Astrocyte (in vitro differentiated cells and primary cell): Measurements from ENCODE around the gene SRD5A1.

ENCODE experiments used
- EZH2 ChIP-seq: IDR thresholded peaks from 2 replicates; pipeline ENCODE4 v1.6.1; 2012; ENCODE audit warnings: mild to moderate bottlenecking, low read length, inconsistent platforms; ENCODE audit not compliant: insufficient read depth
- TF ChIP-seq, protein P1 (sequence below): IDR thresholded peaks from 2 replicates; pipeline ENCODE4 v1.5.1; 2011; ENCODE audit warnings: low read depth, mild to moderate bottlenecking, inconsistent platforms, low read length, moderate library complexity; ENCODE audit not compliant: insufficient read depth

DNA sequence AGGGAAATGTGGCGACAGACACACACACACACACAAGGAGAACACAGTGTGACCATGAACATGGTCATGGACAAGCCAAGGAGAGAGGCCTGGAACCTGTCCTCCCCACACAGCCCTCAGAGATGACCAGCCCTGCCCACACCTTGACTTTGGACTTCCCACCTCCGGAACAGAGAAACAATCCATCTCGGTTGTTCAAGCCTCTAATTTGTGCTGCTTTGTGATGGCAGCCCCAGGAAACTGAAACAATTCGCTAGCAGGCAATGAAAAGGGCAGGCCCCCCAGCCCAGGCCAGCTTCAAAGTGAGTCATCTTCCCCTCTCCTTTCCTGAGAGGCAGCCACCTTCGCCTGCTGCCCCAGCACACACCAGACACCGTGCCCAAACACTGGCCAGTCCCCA, 48.1 kb upstream of the SRD5A1 start:
- TF ChIP-seq, protein P1, sequence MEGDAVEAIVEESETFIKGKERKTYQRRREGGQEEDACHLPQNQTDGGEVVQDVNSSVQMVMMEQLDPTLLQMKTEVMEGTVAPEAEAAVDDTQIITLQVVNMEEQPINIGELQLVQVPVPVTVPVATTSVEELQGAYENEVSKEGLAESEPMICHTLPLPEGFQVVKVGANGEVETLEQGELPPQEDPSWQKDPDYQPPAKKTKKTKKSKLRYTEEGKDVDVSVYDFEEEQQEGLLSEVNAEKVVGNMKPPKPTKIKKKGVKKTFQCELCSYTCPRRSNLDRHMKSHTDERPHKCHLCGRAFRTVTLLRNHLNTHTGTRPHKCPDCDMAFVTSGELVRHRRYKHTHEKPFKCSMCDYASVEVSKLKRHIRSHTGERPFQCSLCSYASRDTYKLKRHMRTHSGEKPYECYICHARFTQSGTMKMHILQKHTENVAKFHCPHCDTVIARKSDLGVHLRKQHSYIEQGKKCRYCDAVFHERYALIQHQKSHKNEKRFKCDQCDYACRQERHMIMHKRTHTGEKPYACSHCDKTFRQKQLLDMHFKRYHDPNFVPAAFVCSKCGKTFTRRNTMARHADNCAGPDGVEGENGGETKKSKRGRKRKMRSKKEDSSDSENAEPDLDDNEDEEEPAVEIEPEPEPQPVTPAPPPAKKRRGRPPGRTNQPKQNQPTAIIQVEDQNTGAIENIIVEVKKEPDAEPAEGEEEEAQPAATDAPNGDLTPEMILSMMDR = no peak
- TF ChIP-seq EZH2 = no peak
